Right lung (tissue), 5 donors: ENCODE results near the gene TLNRD1. TPM values are rescaled to one million over a fixed set of nuclear protein-coding genes. Genes with fewer than 3 reads are reported as not detected.

Experiments
- DNase-seq, 2 donors: peaks; one replicate each; pipeline ENCODE4 v3.0.0-alpha.2; 2013
- polyA plus RNA-seq, 5 donors: library from polyadenylated mRNA; unstranded; fragments of 120-200 nt; gene quantifications; one replicate each; pipeline versions ENCODE4 v1.2.1 to v1.2.3, GENCODE V29; 2013; ENCODE audit warnings: inconsistent platforms in 1 of 5, low replicate concordance in 1 of 5; ENCODE audit not compliant: insufficient read length in 5 of 5, insufficient read depth in 1 of 5

TLNRD1 gene
- polyA plus RNA-seq, 5 donors, result 10.8 to 20.7 (median 14.3) TPM

DNA sequence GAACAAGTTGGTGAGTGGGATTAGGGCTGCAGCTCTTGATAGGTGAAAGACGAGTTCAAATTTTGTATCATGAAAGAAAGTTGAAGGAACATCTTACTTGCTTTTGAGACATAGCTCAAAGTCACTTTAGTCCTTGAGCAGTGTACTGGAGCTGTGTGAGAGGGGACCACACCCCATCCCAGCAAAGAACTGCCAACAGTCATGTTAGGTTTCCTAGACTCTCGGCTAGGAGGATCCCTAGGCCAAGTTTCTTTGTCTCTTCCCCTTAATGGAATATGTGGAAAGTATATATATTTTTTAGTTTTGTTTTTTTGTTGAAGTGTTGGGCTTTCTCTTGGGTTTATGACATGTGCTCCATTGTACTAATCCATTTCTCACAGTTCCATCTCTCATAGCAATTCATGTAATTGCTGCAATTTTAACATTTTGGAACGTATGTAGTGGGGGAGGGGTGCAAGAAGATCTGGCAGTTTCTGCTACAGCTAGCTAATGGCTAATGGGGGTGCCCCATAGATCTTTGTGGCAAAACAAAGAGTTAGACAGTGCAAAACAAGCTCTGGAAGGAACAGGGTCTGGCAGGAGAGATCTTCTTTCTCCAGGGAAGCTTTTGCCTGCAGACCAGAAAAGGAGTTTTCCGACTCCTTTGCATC lies 25.1 kb downstream of the TLNRD1 start:
- DNase-seq, result no peak

DNA sequence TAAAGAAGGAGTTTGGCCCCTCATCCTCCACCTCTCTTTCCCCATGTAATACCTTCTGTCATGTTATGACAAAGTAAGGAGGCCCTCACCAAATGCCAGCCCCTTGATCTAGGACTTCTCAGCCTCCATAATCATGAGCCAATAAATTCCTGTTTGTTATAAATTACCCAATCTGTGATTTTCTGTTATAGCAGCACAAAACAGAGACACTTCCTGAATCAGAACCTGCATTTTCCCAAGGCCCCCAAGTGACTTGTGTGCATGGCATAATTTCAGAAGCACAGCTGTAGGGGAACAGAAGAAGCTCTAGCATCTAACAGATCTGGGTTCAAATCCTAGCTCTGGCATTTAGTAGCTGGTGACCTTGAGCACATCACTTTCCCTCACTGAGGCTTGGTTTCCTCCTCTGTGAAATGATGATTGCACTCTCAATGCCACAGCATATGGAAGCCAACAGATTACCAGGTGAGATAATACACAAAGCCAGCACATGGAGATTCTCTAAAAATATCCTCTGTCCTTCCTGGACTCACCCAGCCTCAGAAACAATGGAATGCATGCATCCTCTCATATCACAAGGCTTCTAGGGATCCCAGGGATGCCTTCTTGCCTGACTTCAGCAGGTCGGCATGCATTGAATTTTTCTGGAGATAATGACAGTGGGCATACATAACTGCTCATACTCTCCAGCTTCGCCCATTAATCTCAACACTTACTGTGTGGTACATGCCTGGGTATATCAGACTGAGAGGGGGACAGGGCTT lies 26.3 kb downstream of the TLNRD1 start:
- DNase-seq, result no peak

DNA sequence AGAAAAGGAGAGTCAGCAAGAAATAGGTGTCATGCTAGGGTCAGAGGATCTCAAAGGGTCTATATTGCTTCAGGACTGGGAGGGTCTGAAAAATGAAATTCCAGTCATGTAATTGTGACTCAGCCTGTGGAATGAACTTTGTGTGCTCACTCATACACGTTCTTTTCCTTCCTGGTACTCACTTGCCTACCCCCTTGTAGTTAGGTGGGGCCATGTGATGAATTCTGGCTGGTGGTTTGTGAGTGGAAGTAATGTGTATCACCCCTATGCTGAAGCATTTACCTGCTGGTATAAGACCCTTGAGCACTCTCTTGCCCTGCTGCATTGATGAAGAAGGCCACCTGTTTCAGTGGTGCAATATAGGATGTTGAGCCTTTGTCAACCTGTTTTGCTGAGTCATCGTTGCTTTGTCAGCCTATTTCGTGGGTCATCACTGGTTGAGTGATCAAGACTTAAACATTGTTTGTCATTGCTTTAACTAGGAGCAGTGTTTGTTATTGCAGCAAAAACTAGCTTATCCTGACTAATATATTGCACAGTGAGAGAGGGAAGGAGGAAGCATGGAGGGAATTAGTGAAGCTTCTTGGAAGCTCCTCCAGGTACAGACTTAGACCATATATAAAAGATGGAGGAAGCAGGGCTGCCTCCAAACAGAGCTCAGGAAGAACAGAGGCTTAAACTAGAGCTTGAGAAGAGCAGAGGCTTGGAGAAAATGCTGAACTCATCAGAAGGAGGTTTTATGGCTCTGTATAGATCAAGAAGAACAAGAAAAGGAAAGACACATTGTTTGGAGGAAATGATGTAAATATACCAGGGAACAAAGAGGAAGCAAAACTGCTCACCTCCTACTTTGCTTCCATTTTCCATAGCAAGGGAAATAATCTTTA lies 28.9 kb downstream of the TLNRD1 start:
- DNase-seq, result no peak

DNA sequence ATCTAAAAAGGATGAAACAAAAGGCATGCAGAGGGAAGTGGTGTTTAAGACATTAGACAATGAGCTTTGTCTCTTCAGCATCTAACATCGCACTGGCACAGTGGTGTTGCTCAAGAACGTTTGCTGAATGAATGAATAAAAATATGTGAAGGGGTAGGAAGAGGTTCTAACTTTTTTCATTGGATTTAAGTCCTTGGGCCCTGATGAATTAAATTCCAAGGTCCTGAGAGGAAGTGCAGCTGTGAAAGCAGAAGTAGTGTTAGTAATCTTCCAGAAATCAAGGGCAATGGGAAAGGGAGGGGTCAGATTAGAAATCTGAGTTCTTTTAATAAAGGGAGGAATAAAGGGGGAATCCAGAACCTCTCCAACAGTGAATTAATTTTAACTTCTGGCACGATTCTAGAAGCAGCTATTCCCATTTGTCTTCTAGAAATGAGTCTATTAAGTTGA lies 29.6 kb downstream of the TLNRD1 start:
- no peak for DNase-seq

DNA sequence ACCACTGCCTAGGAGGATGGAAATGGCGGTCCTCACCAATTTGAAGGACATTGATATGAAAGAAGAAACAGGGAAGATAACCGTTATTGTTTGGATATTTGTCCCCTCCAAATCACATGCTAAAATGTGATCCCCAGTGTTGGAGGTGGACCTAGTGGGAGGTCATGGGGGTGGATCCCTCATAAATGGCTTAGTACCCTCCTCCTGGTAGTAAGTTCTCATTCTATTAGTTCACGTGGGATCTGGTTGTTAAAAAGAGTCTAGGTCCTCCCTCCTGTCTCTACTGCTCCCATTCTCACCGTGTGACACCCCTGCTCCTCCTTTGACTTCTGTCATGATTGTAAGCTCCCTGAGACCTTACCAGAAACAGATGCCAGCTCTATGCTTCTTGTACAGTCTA lies 30.5 kb downstream of the TLNRD1 start:
- no peak for DNase-seq

DNA sequence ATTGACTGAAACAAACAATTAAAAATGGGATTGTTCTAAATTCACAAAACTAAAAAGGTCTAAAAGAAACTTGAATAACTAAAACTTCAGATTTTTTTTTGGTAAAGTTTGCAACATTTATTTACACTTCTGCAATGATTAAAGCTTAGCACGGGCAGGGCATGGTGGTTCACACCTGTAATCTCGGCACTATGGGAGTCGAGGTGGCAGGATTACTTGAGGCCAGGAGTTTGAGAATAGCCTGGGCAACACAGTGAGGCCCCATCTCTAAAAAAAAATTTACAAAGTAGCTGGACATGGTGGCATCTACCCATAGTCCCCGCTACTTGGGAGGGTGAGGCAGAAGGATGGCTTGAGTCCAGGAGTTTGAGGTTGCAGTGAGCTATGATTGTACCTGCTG lies 31.6 kb downstream of the TLNRD1 start:
- DNase-seq, result no peak

DNA sequence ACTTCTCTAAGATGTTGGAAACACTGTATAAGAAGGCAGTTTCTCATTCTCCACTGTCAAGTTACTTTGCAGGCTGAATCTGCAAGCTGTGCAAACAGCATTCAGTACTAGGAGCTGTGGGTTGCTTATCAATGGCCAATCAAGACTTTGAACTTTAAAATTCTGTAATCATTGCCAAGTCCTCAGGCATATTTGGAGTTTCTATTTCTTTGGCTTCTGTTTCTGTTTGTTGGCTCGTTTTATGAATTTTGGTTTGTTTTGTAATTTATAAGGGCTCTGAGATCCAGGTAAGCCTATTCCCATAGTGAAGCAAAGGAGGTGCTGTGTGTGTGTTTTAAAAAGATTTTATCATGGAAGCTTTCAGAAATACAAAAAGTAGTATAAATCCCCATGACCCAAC lies 32.1 kb downstream of the TLNRD1 start:
- no peak for DNase-seq

DNA sequence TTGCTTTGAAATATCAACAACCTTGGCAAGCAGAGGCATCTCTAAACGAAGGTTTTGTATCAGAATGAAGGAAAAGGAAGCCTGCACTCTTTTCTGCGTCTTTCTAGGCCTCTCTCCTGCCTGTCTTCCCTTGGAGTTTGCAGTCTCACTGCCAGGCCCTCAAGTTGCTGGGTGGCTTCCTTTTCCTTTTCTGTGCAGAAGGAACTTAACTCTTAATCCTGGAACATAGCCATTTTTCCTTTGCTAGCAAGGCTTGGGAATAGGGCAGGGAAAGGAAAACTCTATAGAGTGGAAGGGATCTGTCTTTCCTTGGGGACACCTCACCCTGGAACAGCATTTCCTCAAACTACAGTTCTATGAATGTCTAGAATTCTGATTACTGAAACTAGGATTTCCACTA lies 32.8 kb downstream of the TLNRD1 start:
- no peak for DNase-seq

DNA sequence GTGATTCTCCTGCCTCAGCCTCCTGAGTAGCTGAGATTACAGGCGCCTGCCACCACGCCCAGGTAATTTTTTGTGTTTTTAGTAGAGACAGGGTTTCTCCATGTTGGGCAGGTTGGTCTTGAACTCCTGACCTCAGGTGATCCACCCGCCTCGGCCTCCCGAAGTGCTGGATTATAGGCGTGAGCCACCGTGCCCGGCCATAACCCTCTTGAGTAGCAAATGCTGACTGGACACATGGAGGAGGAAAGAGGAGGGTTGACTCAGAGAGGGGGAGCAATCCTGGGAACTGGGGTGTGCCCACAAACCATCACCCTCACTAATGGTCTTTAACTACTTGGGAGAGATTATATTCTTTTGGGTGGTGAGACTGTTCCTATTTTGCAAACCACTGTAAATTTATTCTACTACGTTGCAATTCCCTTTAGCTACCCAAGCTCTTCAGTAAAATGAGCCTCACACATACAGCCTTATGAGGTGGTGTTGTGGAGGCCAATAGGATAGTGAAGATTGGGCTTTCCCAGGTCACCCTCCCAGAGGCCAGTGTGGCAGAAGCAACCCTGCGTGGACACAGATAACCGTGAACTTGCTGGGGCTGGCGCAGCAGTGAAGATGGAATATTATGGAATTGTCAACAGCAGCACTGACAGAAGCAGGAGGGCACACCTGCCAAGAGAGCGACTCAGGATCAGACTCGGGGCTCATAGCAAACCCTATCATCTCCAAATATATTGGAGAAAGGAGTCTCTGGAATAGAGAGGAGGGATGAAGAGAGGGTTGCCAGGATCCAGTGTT lies 37.4 kb downstream of the TLNRD1 start:
- DNase-seq, result no peak

DNA sequence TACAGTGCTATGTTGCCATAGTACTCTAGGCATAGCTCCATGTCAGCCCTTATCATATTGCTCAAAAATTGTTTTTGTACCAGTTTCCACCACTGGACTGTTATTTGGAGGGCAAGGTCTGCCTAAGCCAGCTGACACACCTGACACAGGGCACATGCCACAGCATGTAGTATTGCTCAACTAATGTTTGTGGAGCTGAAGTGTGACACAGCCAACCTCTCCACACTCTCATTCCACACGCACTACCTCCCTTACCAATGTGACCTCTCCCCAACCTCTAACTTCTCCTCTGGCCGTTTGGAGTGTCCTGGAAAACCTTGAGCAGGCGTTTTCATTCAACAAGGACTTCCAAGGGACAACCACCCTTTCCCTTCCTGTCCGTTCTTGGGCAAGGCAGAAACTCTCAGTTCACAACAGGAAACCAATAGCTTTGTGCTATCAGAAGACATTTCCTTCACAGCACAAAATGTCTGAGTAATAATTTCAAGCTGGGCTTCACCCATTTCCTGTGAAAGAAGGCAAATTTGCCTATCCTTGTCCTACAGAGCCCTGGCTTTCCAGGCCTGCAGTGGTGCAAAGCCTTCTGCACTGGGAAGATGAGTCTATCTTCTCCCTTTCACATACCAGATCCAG lies 38.4 kb downstream of the TLNRD1 start:
- no peak for DNase-seq

DNA sequence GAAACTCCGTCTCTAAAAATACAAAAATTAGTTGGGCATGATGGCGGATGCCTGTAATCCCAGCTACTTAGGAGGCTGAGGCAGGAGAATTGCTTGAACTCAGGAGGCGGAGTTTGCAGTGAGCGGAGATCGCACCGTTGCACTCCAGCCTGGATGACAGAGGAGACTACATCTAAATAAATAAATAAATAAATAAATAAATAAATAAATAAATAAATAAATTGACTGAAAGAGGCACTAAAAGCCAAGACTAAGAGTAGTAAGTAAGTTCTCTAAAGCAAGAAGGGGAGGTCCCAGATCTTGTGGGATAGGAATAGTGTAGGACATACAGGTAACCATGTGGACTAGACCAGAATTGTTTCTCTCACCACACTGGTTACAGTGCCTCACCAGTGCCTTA lies 40.0 kb downstream of the TLNRD1 start:
- no peak for DNase-seq

DNA sequence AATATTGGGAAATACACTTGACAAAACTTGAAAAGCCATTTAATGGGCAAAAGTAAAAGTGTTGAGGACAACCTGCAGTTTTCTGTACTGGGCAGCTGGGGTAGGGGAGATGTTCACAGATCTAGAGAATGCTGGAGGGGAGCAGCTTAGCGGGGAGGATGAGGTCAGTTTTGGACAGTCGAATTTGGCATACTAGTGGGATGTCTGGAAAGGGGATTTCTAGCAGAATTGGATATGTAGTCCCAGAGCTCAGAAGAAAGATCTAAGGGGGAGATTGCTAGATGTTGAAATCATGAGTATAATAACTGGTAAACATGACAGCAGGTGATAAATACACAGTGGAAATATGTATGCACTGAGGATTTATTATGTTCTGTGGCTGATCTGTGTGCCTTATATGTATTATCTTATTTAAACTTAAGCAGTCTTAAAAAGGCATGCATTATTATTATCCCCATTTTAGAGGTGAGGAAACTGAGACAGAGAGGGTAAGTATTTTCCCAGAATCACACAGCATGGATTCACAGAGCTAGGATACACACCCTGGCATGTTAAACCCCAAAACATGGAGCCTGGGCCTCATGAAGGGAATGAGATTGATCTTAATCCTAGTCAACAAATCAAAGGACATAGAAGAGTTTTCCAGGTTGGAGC lies 42.7 kb downstream of the TLNRD1 start:
- no peak for DNase-seq

DNA sequence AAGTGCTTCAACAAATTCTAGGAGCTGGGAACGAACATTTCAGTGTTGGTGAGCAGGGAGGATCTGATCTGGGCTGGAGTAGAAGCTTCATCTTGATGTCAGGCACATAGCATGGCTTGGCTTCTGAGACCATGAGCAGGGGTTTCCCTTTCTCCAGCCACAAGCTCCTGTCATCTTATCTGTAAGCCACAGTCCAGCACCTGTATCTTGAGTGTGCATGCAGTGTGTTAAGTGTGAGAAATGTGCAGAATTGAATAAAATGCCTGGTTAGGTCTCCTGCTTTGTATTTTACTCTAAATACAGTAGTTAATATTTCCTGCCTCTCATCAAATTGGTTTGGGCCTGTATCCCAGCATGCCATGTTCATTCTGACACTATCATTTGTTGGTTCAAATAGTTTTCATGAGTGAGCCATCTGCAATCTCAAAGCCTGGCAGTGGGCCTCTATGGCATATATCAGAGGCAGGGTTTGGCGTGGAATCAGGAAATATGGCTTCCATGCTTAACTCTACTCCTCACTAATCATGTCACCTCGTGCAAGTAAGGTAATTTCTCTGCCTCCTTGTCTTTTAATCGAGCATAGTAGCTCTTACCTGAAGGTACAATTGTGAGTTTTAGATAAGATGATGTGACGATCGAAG lies 43.3 kb downstream of the TLNRD1 start:
- no peak for DNase-seq

DNA sequence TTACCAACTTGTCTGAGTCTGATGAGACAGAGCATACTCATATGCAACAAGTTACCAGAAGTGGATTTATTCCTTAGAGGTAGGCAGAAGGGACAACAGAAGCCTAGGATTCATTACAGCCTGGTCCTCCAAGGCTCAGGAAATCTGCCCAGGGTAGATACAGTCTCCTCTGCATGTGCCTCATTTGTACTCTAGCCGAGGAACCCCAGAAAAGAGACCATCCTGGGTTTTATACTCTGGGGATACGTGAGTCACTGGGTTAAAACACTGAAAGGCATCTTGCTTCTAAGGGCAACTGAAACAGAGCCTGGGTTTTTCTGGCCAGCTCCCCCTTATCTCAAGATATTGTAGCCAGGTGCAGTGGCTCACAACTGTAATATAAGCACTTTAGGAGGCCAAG lies 45.6 kb downstream of the TLNRD1 start:
- DNase-seq, result no peak

DNA sequence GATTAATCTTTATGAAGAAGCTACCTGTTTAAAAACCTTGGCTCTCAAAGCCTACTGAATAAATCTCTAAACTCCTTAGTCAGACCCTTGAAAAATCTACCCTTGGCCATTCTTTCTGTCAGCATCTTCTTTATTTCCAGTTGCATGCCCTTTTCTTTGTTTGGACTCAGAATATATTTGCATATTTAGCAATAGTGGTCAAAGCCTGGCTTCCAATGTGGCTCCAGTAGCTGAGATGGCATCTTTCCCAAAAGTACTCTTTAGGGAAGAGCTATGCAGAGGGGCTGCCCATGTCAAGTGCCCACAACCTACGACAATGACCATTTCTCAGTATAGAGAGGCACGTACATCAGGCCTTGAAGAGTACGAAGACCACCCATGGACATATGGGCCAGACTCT lies 47.2 kb downstream of the TLNRD1 start:
- no peak for DNase-seq

DNA sequence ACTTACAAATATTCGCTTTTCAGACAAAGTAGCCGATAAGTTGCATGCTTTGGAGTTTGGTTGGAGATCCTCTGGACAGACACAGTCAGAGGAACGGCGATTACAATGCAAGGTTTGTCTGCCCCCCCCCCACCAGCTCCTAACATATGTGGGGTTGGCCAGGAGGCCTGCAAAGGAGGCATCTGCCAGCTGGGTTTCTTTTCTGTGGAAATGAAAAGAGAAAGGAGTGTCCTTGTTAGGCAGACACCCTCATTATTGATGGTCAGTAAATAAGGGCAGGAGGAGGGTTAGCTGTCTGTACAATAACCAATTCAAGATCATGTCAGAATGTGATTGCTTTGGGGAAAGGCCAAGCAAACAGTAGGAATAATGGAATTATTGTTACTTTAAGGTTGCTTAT lies 49.1 kb downstream of the TLNRD1 start:
- DNase-seq, result no peak

DNA sequence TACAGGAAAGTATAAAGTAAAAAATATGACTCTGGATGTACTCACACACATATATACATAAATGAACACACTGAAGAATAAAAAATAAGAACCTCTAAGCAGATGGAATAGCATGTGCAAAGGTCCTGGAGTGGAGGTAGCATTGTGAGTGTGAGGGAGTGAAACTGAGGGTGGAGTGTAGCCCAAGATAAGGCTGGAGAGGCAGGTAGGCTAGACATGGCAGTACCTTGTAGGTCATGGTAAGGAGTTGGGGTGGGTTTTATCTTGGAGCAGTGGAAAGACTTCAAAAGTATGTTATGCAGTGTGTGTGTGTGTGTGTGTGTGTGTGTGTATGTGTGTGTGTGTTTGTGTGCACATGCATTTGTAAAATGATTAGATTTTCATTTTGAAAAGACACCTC lies 49.5 kb downstream of the TLNRD1 start:
- DNase-seq, result no peak

DNA sequence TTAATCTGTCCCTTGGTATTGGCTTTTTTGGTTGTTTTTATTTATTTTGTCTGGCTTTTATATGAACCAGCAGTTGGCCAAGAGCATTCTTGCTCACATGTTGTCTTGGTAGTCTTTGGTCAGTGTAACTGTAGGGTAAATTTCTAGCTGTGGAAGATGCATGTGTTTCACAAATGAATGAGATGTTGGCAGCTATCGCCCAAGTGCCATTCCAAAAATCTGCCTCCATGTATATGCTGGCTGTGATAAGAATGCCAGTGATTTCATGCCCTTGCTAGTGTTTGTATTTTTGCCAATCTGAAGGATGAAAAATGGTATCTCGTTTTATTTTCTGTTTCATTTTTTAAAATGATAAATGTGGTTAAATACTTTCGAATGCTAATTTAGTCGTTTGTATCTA lies 50.1 kb downstream of the TLNRD1 start:
- DNase-seq, result no peak

DNA sequence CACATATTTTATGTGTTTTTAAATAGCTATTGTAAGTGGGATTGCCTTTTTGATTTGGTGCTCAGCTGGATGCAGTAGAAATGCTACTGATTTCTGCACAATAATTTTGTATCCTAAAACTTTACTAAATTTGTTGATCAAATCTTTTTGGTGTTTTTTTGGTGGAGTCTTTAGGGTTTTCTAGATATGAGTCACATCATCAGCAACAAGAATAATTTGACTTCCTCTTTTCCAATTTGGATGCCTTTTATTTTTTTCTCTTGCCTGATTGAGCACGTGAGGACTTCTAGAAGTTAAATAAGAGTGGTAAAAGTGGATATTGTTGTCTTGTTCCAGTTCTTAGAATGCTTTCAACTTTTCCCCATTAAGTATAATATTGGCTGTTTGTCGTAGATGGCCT lies 51.3 kb downstream of the TLNRD1 start:
- no peak for DNase-seq

DNA sequence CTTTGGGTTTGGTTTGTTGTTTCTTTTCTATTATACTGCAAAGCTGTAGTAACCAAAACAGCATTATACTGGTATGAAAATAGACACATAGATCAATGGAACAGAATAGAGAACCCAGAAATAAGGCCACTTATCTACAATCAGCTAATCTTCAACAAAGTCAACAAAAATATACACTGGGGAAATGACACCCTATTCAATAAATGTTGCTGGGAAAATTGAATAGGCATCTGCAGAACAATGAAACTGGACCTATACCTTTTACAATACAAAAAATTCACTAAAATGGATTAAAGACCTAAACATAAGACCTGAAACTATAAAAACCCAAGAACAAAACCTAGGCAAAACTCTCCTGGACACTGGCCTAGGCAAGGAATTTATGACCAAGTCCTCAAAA lies 52.9 kb downstream of the TLNRD1 start:
- DNase-seq, result no peak
